Measurements from ENCODE around the gene MOGAT3.

Gene MOGAT3

DNA sequence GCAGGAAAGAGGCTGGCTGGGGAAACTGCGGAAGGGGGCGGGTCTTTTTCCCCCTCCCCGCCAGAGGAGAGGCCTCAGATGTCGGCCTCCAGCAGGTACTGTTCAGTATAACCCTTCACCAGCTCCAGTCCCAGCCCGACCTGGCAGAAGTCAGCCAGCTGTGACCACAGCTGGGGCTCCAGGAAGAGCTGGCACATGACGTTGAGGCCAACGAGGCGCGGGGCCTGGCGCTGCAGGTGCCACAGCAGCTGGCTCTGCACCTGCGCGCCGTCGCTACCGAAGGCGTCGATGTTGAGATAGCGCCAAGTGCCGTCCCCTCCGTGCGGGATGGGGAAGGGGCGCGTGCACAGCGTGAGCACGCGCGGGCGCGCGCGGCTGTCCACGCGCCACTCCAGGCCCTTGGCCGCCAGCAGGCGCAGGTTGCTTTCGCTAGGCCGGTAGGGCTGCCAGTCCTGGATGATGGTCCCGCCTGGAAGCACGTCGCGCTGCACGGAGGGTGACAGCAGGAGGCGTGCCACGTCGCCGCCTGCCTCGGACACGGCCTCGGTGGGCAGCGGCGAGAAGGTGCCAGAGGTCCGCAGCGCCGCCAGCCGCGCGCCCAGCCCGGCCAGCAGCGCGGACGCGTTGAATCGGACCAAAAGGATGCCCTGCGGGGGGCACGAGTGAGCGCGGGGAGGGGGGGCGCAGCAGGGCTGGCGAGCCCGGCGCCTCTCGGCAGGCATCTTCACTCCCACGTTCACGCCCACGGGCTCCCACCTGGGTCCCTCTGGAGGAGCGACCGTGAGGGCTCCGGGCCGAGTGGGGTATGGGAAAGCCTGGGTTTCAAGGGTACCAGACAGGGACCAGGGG, 28.6 kb downstream of the MOGAT3 start:
- Histone ChIP-seq H3K27me3 (ENCODE audit: control insufficient read depth in 1 of 2, insufficient read depth in 2 of 2, low read length in 2 of 2) (peaks cover 89 to 93% of the 10 kb centered on the region in 2 donors), H3K4me1 (ENCODE audit: control insufficient read depth, insufficient read depth, low read length) (peaks cover 33% of the 10 kb centered on the region), H3K4me3 (ENCODE audit: low read length in 2 of 2) (peak overlapping the region in 1 of 2 donors; percentile 54), H3K9me3 (ENCODE audit: control insufficient read depth in 2 of 2, low read length in 2 of 2) (no peaks in the 10 kb centered on the region), H3K9ac (ENCODE audit: low read length in 2 of 2) (no peak overlapping the region), H3K27ac (ENCODE audit: low read length) (no peak overlapping the region), H3K36me3 (ENCODE audit: control insufficient read depth in 2 of 2, insufficient read depth in 2 of 2, low read length in 2 of 2) (no peaks in the 10 kb centered on the region)

DNA sequence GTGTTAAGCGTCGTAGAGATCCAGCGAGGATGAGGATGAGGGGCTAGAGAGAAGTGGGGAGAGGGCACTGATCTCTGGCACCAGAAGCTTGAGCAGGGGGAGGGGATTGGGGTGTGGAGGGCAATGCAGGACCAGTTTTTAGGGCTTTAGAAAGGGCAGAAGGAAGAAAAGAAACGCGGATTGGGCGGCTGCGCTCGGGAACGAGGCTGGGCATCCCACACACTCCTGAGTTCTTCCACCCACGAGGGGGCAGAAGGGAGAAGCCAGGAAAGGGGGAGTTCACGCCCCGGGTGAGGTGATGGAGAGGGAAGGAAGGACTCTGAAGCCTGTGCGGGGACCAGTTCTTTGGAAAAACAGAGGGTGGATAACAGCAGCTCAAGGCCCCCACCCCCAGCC, 29.4 kb downstream of the MOGAT3 start:
- Histone ChIP-seq H3K27me3 (ENCODE audit: control insufficient read depth in 1 of 2, insufficient read depth in 2 of 2, low read length in 2 of 2) (peaks cover 86 to 96% of the 10 kb centered on the region in 2 donors), H3K36me3 (ENCODE audit: control insufficient read depth in 2 of 2, insufficient read depth in 2 of 2, low read length in 2 of 2) (no peaks in the 10 kb centered on the region), H3K9ac (ENCODE audit: low read length in 2 of 2) (no peak overlapping the region), H3K27ac (ENCODE audit: low read length) (no peak overlapping the region), H3K4me1 (ENCODE audit: control insufficient read depth, insufficient read depth, low read length) (peaks cover 33% of the 10 kb centered on the region), H3K4me3 (ENCODE audit: low read length in 2 of 2) (no peak overlapping the region), H3K9me3 (ENCODE audit: control insufficient read depth in 2 of 2, low read length in 2 of 2) (no peaks in the 10 kb centered on the region)

DNA sequence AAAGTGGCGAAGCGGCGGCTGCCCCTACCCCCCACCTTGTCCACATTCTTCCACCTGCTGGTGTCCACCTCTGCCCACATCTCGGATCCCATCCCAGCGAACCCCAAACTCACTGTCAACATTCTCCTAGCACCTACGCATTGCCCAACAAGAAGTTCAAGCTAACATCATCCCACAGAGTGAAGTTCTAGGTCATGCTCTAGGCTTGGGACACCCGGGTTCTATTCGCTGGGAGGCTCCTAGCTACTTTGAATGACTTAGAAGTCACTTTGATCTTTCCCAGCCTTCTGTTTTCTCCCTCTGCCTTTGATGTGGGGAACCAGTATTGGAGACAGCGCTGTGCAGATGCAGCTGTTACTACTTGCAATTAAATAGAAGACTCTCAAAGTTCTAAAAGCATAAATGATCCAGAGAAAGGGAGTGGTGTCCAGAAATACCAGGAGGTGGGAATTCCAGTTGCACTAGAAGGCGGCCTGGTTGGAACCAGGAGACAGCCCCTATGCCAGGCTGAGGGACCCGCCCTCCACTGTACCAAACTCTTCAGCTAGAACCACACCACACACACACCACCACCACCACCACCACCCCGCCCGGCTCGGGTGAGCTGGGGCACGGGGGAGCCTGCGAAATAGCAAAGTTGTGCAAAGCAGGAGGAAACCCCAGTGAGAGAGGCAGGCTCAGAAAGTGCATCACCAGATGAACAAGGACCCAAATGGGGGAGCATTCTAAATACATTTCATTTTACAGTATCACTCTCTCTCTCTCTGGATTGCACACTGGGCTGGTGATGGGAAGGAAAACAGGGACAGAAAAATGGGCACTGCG, 30.0 kb downstream of the MOGAT3 start:
- Histone ChIP-seq H3K36me3 (ENCODE audit: control insufficient read depth in 2 of 2, insufficient read depth in 2 of 2, low read length in 2 of 2) (no peaks in the 10 kb centered on the region), H3K9ac (ENCODE audit: low read length in 2 of 2) (no peak overlapping the region), H3K27ac (ENCODE audit: low read length) (no peak overlapping the region), H3K9me3 (ENCODE audit: control insufficient read depth in 2 of 2, low read length in 2 of 2) (no peaks in the 10 kb centered on the region), H3K27me3 (ENCODE audit: control insufficient read depth in 1 of 2, insufficient read depth in 2 of 2, low read length in 2 of 2) (peaks cover 87 to 97% of the 10 kb centered on the region in 2 donors), H3K4me1 (ENCODE audit: control insufficient read depth, insufficient read depth, low read length) (peaks cover 35% of the 10 kb centered on the region), H3K4me3 (ENCODE audit: low read length in 2 of 2) (no peak overlapping the region)

DNA sequence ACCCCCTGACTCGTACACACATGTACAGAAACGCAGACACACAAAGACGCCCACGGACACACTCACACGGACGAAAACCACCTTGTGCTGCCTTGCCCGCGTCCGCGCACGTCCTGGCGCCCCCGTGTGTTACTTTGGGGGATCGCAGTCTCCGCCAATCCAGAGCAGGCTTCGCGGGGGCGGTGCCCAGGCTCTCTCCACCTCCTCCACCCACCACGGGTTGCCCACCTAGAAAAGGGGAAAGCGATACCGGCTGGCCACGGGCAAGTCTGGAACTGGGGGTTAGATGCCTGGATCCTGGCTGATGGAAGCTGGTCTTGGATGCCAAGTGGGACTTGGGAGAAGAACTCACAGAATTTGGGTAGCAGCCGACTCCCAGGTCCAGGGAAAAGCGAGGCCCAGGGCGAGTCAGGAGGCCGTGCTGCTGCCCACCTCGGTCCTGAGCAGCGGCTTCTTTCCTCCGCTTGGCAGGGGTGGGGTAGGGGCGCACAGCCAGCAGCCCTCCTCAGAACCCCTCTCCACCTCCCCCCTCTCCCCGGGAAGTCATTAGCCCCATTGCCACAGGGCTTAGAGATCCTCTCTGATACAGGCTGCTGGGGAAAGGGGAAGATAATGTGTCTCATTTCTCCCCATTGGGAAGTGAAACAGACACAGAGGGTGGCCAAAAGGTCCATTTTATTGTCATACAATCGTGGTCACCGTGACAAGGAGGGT, 30.8 kb downstream of the MOGAT3 start:
- Histone ChIP-seq H3K9me3 (ENCODE audit: control insufficient read depth in 2 of 2, low read length in 2 of 2) (no peaks in the 10 kb centered on the region), H3K36me3 (ENCODE audit: control insufficient read depth in 2 of 2, insufficient read depth in 2 of 2, low read length in 2 of 2) (no peaks in the 10 kb centered on the region), H3K4me3 (ENCODE audit: low read length in 2 of 2) (peak overlapping the region in 1 of 2 donors; percentile 15), H3K27ac (ENCODE audit: low read length) (no peak overlapping the region), H3K27me3 (ENCODE audit: control insufficient read depth in 1 of 2, insufficient read depth in 2 of 2, low read length in 2 of 2) (peaks cover 85 to 96% of the 10 kb centered on the region in 2 donors), H3K9ac (ENCODE audit: low read length in 2 of 2) (no peak overlapping the region), H3K4me1 (ENCODE audit: control insufficient read depth, insufficient read depth, low read length) (peaks cover 43% of the 10 kb centered on the region)

DNA sequence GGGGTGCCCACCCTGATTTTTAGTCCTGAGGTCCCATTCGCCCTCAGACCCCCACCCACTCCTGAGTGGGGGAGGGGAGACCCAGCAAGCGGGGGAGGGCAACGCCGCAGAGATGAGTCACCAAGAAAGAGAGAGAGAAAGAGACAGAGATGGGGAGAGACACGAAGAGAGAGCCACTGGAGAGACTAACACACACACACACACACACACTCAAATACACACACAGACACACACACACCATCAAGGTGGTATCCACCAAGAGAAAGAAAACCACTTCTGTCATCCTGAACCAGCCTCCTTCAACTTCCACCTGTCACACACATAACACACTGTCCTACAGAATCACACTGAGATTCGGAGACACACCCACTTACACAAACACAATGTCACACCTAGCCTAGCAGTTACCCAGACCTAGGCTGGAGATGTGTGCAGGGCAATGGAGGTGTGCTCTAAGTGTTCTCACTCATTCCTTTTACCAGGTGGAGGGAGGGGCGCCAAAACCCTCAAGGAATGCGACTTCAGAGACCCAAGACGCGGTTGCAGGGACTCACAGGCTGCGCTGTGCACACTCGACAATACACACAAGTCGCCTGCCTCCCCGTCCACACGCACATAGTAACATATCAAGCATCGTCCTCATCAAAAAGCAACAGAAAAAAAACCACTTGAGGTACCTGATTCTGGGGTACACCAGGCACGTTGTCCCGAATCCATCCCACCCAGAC, 31.6 kb downstream of the MOGAT3 start:
- Histone ChIP-seq H3K4me3 (ENCODE audit: low read length in 2 of 2) (peak overlapping the region in 1 of 2 donors; percentile 15), H3K4me1 (ENCODE audit: control insufficient read depth, insufficient read depth, low read length) (peaks cover 48% of the 10 kb centered on the region), H3K9me3 (ENCODE audit: control insufficient read depth in 2 of 2, low read length in 2 of 2) (no peaks in the 10 kb centered on the region), H3K27me3 (ENCODE audit: control insufficient read depth in 1 of 2, insufficient read depth in 2 of 2, low read length in 2 of 2) (peaks cover 88 to 97% of the 10 kb centered on the region in 2 donors), H3K9ac (ENCODE audit: low read length in 2 of 2) (no peak overlapping the region), H3K27ac (ENCODE audit: low read length) (no peak overlapping the region), H3K36me3 (ENCODE audit: control insufficient read depth in 2 of 2, insufficient read depth in 2 of 2, low read length in 2 of 2) (no peaks in the 10 kb centered on the region)

DNA sequence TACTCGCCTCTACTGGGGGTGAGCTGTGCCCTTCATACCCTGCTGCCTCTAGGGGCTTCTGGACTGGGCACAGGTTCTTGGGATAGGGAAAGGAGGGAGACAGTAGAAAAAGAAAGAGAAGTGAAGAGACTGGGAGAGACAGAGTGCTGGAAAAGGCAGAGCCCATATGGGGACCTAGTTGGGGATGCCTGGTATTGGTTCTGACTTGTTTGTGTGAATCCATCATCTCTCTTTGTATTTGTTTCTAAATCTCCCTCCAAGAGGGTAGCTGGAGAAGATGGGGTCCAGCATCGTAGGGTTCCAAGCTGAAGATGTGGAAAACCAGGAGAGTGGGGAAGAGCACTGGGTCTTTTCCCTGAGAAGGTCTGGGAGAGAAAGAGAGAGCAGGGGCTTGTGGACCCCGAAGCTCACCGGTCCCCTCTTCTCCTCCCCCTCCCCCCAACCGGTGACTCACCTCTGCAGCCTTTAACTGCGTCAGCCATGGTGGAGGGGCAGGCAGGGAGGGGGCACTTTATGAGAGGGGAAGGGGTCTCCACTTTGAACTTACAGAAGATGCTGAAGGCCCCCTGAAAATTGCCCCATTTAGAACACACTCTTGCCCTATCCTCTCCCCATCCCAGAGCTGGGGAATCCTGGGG, 32.3 kb downstream of the MOGAT3 start:
- H3K36me3 ChIP-seq (ENCODE audit: control insufficient read depth in 2 of 2, insufficient read depth in 2 of 2, low read length in 2 of 2), result no peaks in the 10 kb centered on the region
- H3K4me3 ChIP-seq (ENCODE audit: low read length in 2 of 2), result no peak overlapping the region
- H3K27ac ChIP-seq (ENCODE audit: low read length), result no peak overlapping the region
- H3K9ac ChIP-seq (ENCODE audit: low read length in 2 of 2), result no peak overlapping the region
- H3K4me1 ChIP-seq (ENCODE audit: control insufficient read depth, insufficient read depth, low read length), result peaks cover 53% of the 10 kb centered on the region
- H3K27me3 ChIP-seq (ENCODE audit: control insufficient read depth in 1 of 2, insufficient read depth in 2 of 2, low read length in 2 of 2), result peaks cover 85 to 97% of the 10 kb centered on the region in 2 donors
- H3K9me3 ChIP-seq (ENCODE audit: control insufficient read depth in 2 of 2, low read length in 2 of 2), result no peaks in the 10 kb centered on the region

DNA sequence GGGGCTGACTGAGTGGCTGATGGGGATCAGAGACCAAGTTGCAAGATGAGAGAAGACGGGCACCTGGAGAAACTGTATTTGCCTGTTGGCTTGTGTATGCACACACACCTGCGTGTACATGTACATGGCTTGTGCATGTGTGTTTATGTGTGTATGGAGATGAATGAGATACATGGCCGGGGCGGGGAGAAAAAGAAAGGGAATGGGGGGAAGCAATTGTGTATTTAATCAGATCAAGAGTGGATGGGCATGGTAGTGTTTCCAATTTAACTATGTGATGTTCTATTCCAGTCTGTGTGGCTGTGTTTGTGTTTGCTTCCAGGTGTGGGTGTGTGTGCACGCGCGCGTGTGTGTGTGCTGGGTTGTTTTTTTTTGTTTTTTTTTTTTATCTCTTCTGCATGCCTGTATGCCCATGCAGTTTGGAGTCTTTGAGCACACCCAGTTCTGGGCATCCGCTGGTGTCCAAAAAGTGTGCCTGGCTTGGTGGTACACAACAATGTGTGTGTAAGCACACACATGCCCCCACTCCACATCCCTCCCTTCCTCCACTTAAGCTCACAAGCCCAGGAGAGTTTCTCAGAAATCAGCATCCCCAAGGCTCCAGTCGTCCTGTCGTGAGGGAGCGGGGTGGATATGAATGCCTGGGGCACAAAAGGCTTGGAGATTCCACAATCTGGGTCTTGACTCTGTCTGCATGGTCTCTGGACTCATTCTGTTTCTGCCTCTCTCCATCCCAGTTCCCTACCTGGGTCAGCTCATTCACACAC, 33.0 kb downstream of the MOGAT3 start:
- Histone ChIP-seq H3K27me3 (ENCODE audit: control insufficient read depth in 1 of 2, insufficient read depth in 2 of 2, low read length in 2 of 2) (peaks cover 80 to 94% of the 10 kb centered on the region in 2 donors), H3K36me3 (ENCODE audit: control insufficient read depth in 2 of 2, insufficient read depth in 2 of 2, low read length in 2 of 2) (no peaks in the 10 kb centered on the region), H3K9ac (ENCODE audit: low read length in 2 of 2) (no peak overlapping the region), H3K4me3 (ENCODE audit: low read length in 2 of 2) (no peak overlapping the region), H3K4me1 (ENCODE audit: control insufficient read depth, insufficient read depth, low read length) (peaks cover 51% of the 10 kb centered on the region), H3K9me3 (ENCODE audit: control insufficient read depth in 2 of 2, low read length in 2 of 2) (no peaks in the 10 kb centered on the region), H3K27ac (ENCODE audit: low read length) (no peak overlapping the region)

DNA sequence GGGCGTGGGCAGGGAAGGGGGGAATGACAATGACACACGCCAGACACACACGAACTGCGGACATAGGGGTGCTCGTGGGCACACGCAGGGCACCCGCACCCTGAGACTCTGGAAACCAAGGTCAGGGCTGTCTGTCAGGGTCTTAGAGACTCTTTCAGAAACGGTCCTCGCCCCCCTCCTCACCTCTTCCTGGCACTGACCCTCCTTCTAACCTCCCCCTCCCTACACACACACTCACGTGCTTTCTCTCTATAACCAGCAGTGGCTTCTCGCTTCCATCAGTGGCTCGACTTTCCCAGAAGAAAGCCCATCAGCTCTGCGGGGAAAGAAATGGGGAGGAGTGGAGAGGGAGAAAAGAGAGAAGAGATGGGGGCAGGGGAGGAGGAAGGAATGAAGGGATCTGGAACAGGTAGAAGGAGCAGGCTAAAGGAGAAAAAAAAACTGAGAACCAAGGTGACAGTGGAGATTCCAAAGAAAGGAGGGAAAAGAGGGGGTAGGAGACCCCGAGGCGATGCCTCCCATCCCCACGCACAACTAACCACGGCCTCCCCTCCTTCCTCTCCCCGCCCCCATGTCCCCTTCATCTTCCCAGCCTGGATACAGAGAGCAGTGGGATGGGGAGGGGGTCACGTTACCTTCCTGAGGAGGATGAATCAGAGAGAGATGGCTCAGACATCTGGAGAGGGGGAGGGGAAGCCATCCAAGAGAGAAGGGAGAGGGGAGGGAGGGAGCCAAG, 33.8 kb downstream of the MOGAT3 start:
- Histone ChIP-seq H3K4me1 (ENCODE audit: control insufficient read depth, insufficient read depth, low read length) (peaks cover 47% of the 10 kb centered on the region), H3K36me3 (ENCODE audit: control insufficient read depth in 2 of 2, insufficient read depth in 2 of 2, low read length in 2 of 2) (no peaks in the 10 kb centered on the region), H3K27ac (ENCODE audit: low read length) (no peak overlapping the region), H3K27me3 (ENCODE audit: control insufficient read depth in 1 of 2, insufficient read depth in 2 of 2, low read length in 2 of 2) (peaks cover 81 to 93% of the 10 kb centered on the region in 2 donors), H3K9me3 (ENCODE audit: control insufficient read depth in 2 of 2, low read length in 2 of 2) (no peaks in the 10 kb centered on the region), H3K4me3 (ENCODE audit: low read length in 2 of 2) (no peak overlapping the region), H3K9ac (ENCODE audit: low read length in 2 of 2) (no peak overlapping the region)

DNA sequence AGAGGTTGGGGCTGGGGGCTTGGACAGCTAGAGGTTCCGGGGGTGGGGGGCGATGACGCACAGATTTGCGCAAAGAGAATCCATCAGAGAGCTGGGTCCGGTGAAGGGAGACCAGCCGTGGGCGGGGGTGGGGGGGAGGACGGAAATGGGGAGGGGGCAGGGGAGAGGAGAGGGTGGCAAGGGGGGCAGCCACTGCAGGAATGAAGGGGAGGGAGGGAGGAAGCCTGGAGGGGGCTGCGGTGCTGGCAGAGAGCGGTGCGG, 34.3 kb downstream of the MOGAT3 start:
- Histone ChIP-seq H3K36me3 (ENCODE audit: control insufficient read depth in 2 of 2, insufficient read depth in 2 of 2, low read length in 2 of 2) (no peaks in the 10 kb centered on the region), H3K4me1 (ENCODE audit: control insufficient read depth, insufficient read depth, low read length) (peaks cover 44% of the 10 kb centered on the region), H3K4me3 (ENCODE audit: low read length in 2 of 2) (no peak overlapping the region), H3K9ac (ENCODE audit: low read length in 2 of 2) (no peak overlapping the region), H3K9me3 (ENCODE audit: control insufficient read depth in 2 of 2, low read length in 2 of 2) (no peaks in the 10 kb centered on the region), H3K27ac (ENCODE audit: low read length) (no peak overlapping the region), H3K27me3 (ENCODE audit: control insufficient read depth in 1 of 2, insufficient read depth in 2 of 2, low read length in 2 of 2) (peaks cover 79 to 93% of the 10 kb centered on the region in 2 donors)
